Right lobe of liver (tissue), 4 donors: ENCODE measurements around the gene TEX36.

ENCODE experiments used
- CTCF ChIP-seq, 4 donors: fragments of 200-600 bp in 3 of 4; fragments of 450-650 bp in 1 of 4; IDR thresholded peaks; one replicate each; pipeline versions ENCODE4 v1.5.1 to v1.8.0; 2016 to 2022; ENCODE audit warnings: antibody characterized with exemption in 4 of 4, mild to moderate bottlenecking in 2 of 4
- POLR2A ChIP-seq: fragments of 450-650 bp; IDR thresholded peaks from one replicate; pipeline ENCODE4 v1.6.1; 2017; ENCODE audit warnings: antibody characterized with exemption, mild to moderate bottlenecking
- donor health status: DM: no; HTN: no; CAD: no.
- donor health status: DM: no; HTN: no; CAD: no.
- donor health status: DM: no; HTN: yes; CAD: no.

GRCh38 chr10:125679436-125679835 lies 3.5 kb downstream of the TEX36 start:
- no peak for TF ChIP-seq CTCF (IDR thresholded peaks at IDR 0.05)
- TF ChIP-seq POLR2A, result no peak
